Measurements from ENCODE around the gene MIR17HG.

Gene MIR17HG

GRCh38 chr13:91346850-91347201 lies 661 bp upstream of the MIR17HG start:
- Histone ChIP-seq H3K27ac (ENCODE audit: low read depth, low read length, poor library complexity, severe bottlenecking) (peak overlapping the region; percentile 75), H3K9me3 (ENCODE audit: low read length) (no peaks in the 10 kb centered on the region), H4K20me1 (ENCODE audit: insufficient read depth, low read length) (peaks cover 12% of the 10 kb centered on the region), H3K79me2 (ENCODE audit: insufficient read depth, low read length) (peaks cover 29% of the 10 kb centered on the region), H3K9ac (ENCODE audit: low read length) (peak overlapping the region; percentile 72), H3K4me3 (ENCODE audit: low read depth, low read length, poor library complexity, severe bottlenecking) (peak overlapping the region; percentile 99), H3K4me1 (ENCODE audit: insufficient read depth, low read length, severe bottlenecking) (peaks cover 37% of the 10 kb centered on the region), H3K9me2 (ENCODE audit: low read depth, low read length) (no peaks in the 10 kb centered on the region), H3K27me3 (ENCODE audit: insufficient read depth, low read length) (no peaks in the 10 kb centered on the region), H3F3A (ENCODE audit: insufficient read depth, low read length) (peaks cover 6% of the 10 kb centered on the region; the same call in 1 of the 2 replicates), H3K36me3 (ENCODE audit: insufficient read depth, low read length) (peaks cover 29% of the 10 kb centered on the region), H2AFZ (ENCODE audit: low read length) (peak overlapping the region; percentile 90), H3K4me2 (ENCODE audit: low read length) (peak overlapping the region; percentile 89)
- no peak for TF ChIP-seq EZH2 (IDR thresholded peaks at IDR 0.05; ENCODE audit: borderline replicate concordance, low read length)
- TF ChIP-seq, protein P1, sequence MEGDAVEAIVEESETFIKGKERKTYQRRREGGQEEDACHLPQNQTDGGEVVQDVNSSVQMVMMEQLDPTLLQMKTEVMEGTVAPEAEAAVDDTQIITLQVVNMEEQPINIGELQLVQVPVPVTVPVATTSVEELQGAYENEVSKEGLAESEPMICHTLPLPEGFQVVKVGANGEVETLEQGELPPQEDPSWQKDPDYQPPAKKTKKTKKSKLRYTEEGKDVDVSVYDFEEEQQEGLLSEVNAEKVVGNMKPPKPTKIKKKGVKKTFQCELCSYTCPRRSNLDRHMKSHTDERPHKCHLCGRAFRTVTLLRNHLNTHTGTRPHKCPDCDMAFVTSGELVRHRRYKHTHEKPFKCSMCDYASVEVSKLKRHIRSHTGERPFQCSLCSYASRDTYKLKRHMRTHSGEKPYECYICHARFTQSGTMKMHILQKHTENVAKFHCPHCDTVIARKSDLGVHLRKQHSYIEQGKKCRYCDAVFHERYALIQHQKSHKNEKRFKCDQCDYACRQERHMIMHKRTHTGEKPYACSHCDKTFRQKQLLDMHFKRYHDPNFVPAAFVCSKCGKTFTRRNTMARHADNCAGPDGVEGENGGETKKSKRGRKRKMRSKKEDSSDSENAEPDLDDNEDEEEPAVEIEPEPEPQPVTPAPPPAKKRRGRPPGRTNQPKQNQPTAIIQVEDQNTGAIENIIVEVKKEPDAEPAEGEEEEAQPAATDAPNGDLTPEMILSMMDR (IDR thresholded peaks at IDR 0.05; ENCODE audit: low read length): no peak

GRCh38 chr13:91347996-91348905 lies 764 bp downstream of the MIR17HG start:
- Histone ChIP-seq H3K27me3 (ENCODE audit: insufficient read depth, low read length) (no peaks in the 10 kb centered on the region), H3K4me2 (ENCODE audit: low read length) (peak overlapping the region; percentile 89), H3K9me2 (ENCODE audit: low read depth, low read length) (no peaks in the 10 kb centered on the region), H3K9me3 (ENCODE audit: low read length) (no peaks in the 10 kb centered on the region), H3K79me2 (ENCODE audit: insufficient read depth, low read length) (peaks cover 38% of the 10 kb centered on the region), H3K9ac (ENCODE audit: low read length) (peak overlapping the region; percentile 98), H3K36me3 (ENCODE audit: insufficient read depth, low read length) (peaks cover 43% of the 10 kb centered on the region), H3K4me3 (ENCODE audit: low read depth, low read length, poor library complexity, severe bottlenecking) (peak overlapping the region; percentile 99), H2AFZ (ENCODE audit: low read length) (no peak overlapping the region), H3F3A (ENCODE audit: insufficient read depth, low read length) (peaks cover 10% of the 10 kb centered on the region), H3K4me1 (ENCODE audit: insufficient read depth, low read length, severe bottlenecking) (peaks cover 46% of the 10 kb centered on the region), H4K20me1 (ENCODE audit: insufficient read depth, low read length) (peaks cover 19% of the 10 kb centered on the region), H3K27ac (ENCODE audit: low read depth, low read length, poor library complexity, severe bottlenecking) (peak overlapping the region; percentile 68)
- no peak for TF ChIP-seq EZH2 (IDR thresholded peaks at IDR 0.05; ENCODE audit: borderline replicate concordance, low read length)
- TF ChIP-seq, protein P1 (IDR thresholded peaks at IDR 0.05; ENCODE audit: low read length): peak; percentile 18; the same call in 1 of the 2 replicates

- Histone ChIP-seq H3K79me2 (ENCODE audit: insufficient read depth, low read length) (peaks cover 38% of the 10 kb centered on the region), H2AFZ (ENCODE audit: low read length) (no peak overlapping the region), H3K36me3 (ENCODE audit: insufficient read depth, low read length) (peaks cover 51% of the 10 kb centered on the region), H4K20me1 (ENCODE audit: insufficient read depth, low read length) (peaks cover 19% of the 10 kb centered on the region), H3F3A (ENCODE audit: insufficient read depth, low read length) (peaks cover 15% of the 10 kb centered on the region), H3K9ac (ENCODE audit: low read length) (peak overlapping the region; percentile 97), H3K4me1 (ENCODE audit: insufficient read depth, low read length, severe bottlenecking) (peaks cover 51% of the 10 kb centered on the region), H3K4me3 (ENCODE audit: low read depth, low read length, poor library complexity, severe bottlenecking) (peak overlapping the region; percentile 99), H3K27ac (ENCODE audit: low read depth, low read length, poor library complexity, severe bottlenecking) (peak overlapping the region; percentile 75), H3K27me3 (ENCODE audit: insufficient read depth, low read length) (no peaks in the 10 kb centered on the region), H3K4me2 (ENCODE audit: low read length) (peak overlapping the region; percentile 93), H3K9me3 (ENCODE audit: low read length) (no peaks in the 10 kb centered on the region), H3K9me2 (ENCODE audit: low read depth, low read length) (no peaks in the 10 kb centered on the region)
- TF ChIP-seq, protein P1 (IDR thresholded peaks at IDR 0.05; ENCODE audit: low read length): peak; percentile 85
- TF ChIP-seq EZH2 (IDR thresholded peaks at IDR 0.05; ENCODE audit: borderline replicate concordance, low read length): no peak
These were observed 1.5 kb downstream of the MIR17HG start for GRCh38 chr13:91348906-91349435.

Measured in OCI-LY1 (cell line).